Psoas muscle (tissue), 8 donors: ENCODE results near the gene RALGDS. TPM values are rescaled to one million over a fixed set of nuclear protein-coding genes. Genes with fewer than 3 reads are reported as not detected.

Experiments used
- ATAC-seq, 4 donors: fragments of 200-7000 bp; cut with Tn5 transposase; one replicate each; pipeline ENCODE4 v1.9.1; 2020; ENCODE audit warnings: moderate library complexity in 3 of 4, mild to moderate bottlenecking in 2 of 4
- DNase-seq, 2 donors: peaks; one replicate each; pipeline ENCODE4 v3.0.0-alpha.2; 2020
- H3K27ac ChIP-seq: fragments of 200-600 bp; one replicate; pipeline ENCODE4 v1.8.0; 2022
- H3K27me3 ChIP-seq, 3 donors: fragments of 200-600 bp in 1 of 3; one replicate each; pipeline versions ENCODE4 v1.6.1 to v1.8.0; 2013 to 2022; ENCODE audit warnings: low read length in 2 of 3, mild to moderate bottlenecking in 2 of 3, moderate library complexity in 1 of 3; ENCODE audit not compliant: insufficient read depth in 3 of 3
- H3K36me3 ChIP-seq, 2 donors: fragments of 200-600 bp in 1 of 2; one replicate each; pipeline versions ENCODE4 v1.6.1 to v1.8.0; 2013 to 2022; ENCODE audit warnings: low read depth in 1 of 2, mild to moderate bottlenecking in 1 of 2, moderate library complexity in 1 of 2; ENCODE audit not compliant: insufficient read depth in 1 of 2
- H3K4me1 ChIP-seq: fragments of 200-600 bp; one replicate; pipeline ENCODE4 v1.8.0; 2022
- H3K4me3 ChIP-seq: fragments of 200-600 bp; one replicate; pipeline ENCODE4 v1.8.0; 2022; ENCODE audit warnings: mild to moderate bottlenecking
- H3K9me3 ChIP-seq: fragments of 200-600 bp; one replicate; pipeline ENCODE4 v1.8.0; 2022
- CTCF ChIP-seq: fragments of 200-600 bp; IDR thresholded peaks from one replicate; pipeline ENCODE4 v1.8.0; 2022; ENCODE audit warnings: antibody characterized with exemption
- WGBS, 3 donors: extraction: QIAGEN DNeasy Blood & Tissue Kit; methylation state at CpG; one replicate each; pipeline versions ENCODE4 v1.1.6 to v1.1.7; 2013; 5-methylcytosine and 5-hydroxymethylcytosine counted together
- intact Hi-C, 2 donors: fragments of 100-400 bp; cut with DNase I; formaldehyde crosslinking; loops; one replicate each; pipeline versions ENCODE4 v1.11.0 to v1.14.2; 2022
- polyA plus RNA-seq, 3 donors: library from polyadenylated mRNA; stranded (reverse); fragments of 200-250 nt; gene quantifications; one replicate each; pipeline ENCODE4 v1.2.3, GENCODE V29; 2013
- total RNA-seq, 4 donors: library from RNA; stranded (reverse); fragmentation: NEBNext Ultra II Directional in 2 of 4; extraction: Animal tissue kit (Norgen Biotek cat#: 25700) in 2 of 4; gene quantifications; one replicate each; pipeline versions ENCODE4 v1.2.1 to v1.2.4, GENCODE V29; 2021 to 2023
- donor health status: healthy with polysubstance abuse.
- donor health status: DM: no; HTN: no; CAD: no; lungs with moderate emphysema.
- donor health status: Bipolar disorder and iron deficiency.
- donor health status: healthy.
- donor health status: DM: yes; HTN: yes; CAD: no.
- donor health status: DM: no; HTN: no; CAD: no.
- donor health status: DM: no; HTN: no; CAD: no.
- donor health status: DM: yes; HTN: yes; CAD: no.

The RALGDS gene
- total and polyA plus RNA-seq, 7 donors, result 12.3 to 64.6 (median 20.5) TPM

- TF ChIP-seq CTCF, result no peak
- H3K36me3 ChIP-seq, result peaks cover 0 to 33% of the 10 kb centered on the region in 2 donors
- no peak overlapping the region for H3K27ac ChIP-seq
- intact Hi-C loops, result no loop called here
- H3K4me3 ChIP-seq, result no peak overlapping the region
- WGBS, 3 donors, result 72 to 84% (median 73%) methylated on average over 4 to 6 of the region's 6 CpGs
- H3K27me3 ChIP-seq, result no peaks in the 10 kb centered on the region
- ATAC-seq (no peak), DNase-seq (no peak)
- H3K4me1 ChIP-seq, result peaks cover 3% of the 10 kb centered on the region
- H3K9me3 ChIP-seq, result no peaks in the 10 kb centered on the region
Measured at GRCh38 chr9:133060417-133060841, 60.6 kb downstream of the RALGDS start.

- intact Hi-C loops, result no loop called here
- H3K4me3 ChIP-seq, result no peak overlapping the region
- peaks cover 8% of the 10 kb centered on the region for H3K4me1 ChIP-seq
- DNase-seq, result no peak
- H3K9me3 ChIP-seq, result no peaks in the 10 kb centered on the region
- H3K27me3 ChIP-seq, result no peaks in the 10 kb centered on the region
- H3K36me3 ChIP-seq, result peaks cover 0 to 39% of the 10 kb centered on the region in 2 donors
- TF ChIP-seq CTCF, result no peak
- H3K27ac ChIP-seq, result no peak overlapping the region
- ATAC-seq, result no peak
- WGBS, 3 donors, result 54 to 64% (median 63%) methylated on average over 7 of the region's 7 CpGs
Measured at GRCh38 chr9:133059623-133060022, 61.4 kb downstream of the RALGDS start.

GRCh38 chr9:133058550-133059320 is 62.3 kb downstream of the RALGDS start:
- no peak for TF ChIP-seq CTCF
- no peak for DNase-seq
- peaks cover 8% of the 10 kb centered on the region for H3K4me1 ChIP-seq
- 82 to 90% (median 87%) methylated on average over 12 of the region's 12 CpGs for WGBS, 3 donors
- H3K27ac ChIP-seq, result no peak overlapping the region
- no peak overlapping the region for H3K4me3 ChIP-seq
- intact Hi-C loops, result no loop called here
- ATAC-seq, result no peak
- H3K27me3 ChIP-seq, result no peaks in the 10 kb centered on the region
- peaks cover 0 to 47% of the 10 kb centered on the region in 2 donors for H3K36me3 ChIP-seq
- no peaks in the 10 kb centered on the region for H3K9me3 ChIP-seq

GRCh38 chr9:133058071-133058470 is 63.0 kb downstream of the RALGDS start:
- Histone ChIP-seq H3K4me3 (no peak overlapping the region), H3K4me1 (peaks cover 8% of the 10 kb centered on the region), H3K27me3 (no peaks in the 10 kb centered on the region), H3K9me3 (no peaks in the 10 kb centered on the region), H3K36me3 (peaks cover 0 to 53% of the 10 kb centered on the region in 2 donors), H3K27ac (no peak overlapping the region)
- intact Hi-C loops, result no loop called here
- no peak for DNase-seq
- TF ChIP-seq CTCF, result no peak
- ATAC-seq, result no peak
- 68 to 87% (median 71%) methylated on average over 7 of the region's 7 CpGs for WGBS, 3 donors
